Retinal pigment epithelial cell (primary cell): ENCODE measurements around the gene ATP5F1B.

Source experiments
- DNase-seq: peaks from one replicate; pipeline ENCODE4 v3.0.0-alpha.2; 2010; ENCODE audit warnings: low read depth
- H3K4me3 ChIP-seq: 2 replicates; pipeline ENCODE4 v1.5.1; 2011; ENCODE audit warnings: mild to moderate bottlenecking, low read length, control low read depth, moderate library complexity
- TF ChIP-seq, protein P1 (sequence below): conservative IDR thresholded peaks from 2 replicates; pipeline ENCODE4 v1.5.1; 2011; ENCODE audit warnings: low read depth, low read length, control low read depth, inconsistent platforms

Gene ATP5F1B

DNA sequence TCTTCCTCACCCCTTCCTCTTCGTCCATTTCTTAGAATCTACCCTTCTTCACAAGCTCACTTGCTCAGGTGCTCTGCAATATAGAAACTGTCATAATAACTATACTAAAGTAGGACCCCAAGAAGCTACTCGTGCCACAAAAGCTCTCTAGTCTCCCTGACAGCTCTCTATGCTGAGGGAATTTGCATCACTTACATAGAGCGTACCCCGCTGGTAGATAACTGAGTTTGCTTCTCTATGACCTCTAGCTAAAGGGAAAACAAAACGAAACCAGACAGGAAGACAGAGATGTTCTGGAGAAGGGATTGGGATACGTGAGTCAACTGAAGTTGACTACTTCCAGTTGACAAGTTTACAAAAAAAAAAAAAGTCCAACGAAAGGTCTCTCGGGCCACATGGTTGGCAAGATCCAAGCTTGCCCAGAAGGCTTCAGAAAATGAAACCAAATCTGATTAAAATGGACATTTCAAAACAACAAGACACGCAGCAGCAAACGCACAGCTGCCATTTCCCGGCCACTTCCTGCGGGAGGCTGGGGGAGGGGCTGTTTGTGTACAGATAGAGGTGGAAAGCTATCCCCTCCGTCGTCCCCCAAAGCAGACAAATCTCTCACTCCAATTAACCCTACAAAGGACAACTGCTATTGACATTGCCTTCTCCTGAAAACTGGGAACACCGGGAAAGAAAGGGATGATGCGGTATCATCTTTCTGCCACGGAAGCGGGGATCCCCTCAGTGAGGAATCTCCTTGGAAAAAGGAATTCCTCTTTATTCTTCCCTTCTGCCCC lies 16.9 kb downstream of the ATP5F1B start:
- DNase-seq = no peak
- TF ChIP-seq, protein P1, sequence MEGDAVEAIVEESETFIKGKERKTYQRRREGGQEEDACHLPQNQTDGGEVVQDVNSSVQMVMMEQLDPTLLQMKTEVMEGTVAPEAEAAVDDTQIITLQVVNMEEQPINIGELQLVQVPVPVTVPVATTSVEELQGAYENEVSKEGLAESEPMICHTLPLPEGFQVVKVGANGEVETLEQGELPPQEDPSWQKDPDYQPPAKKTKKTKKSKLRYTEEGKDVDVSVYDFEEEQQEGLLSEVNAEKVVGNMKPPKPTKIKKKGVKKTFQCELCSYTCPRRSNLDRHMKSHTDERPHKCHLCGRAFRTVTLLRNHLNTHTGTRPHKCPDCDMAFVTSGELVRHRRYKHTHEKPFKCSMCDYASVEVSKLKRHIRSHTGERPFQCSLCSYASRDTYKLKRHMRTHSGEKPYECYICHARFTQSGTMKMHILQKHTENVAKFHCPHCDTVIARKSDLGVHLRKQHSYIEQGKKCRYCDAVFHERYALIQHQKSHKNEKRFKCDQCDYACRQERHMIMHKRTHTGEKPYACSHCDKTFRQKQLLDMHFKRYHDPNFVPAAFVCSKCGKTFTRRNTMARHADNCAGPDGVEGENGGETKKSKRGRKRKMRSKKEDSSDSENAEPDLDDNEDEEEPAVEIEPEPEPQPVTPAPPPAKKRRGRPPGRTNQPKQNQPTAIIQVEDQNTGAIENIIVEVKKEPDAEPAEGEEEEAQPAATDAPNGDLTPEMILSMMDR = no peak
- H3K4me3 ChIP-seq = peak overlapping the region; percentile 81

- DNase-seq = no peak
- H3K4me3 ChIP-seq = no peak overlapping the region
- TF ChIP-seq, protein P1 = no peak
Measured at GRCh38 chr12:56626701-56627100, 19.1 kb downstream of the ATP5F1B start.

DNA sequence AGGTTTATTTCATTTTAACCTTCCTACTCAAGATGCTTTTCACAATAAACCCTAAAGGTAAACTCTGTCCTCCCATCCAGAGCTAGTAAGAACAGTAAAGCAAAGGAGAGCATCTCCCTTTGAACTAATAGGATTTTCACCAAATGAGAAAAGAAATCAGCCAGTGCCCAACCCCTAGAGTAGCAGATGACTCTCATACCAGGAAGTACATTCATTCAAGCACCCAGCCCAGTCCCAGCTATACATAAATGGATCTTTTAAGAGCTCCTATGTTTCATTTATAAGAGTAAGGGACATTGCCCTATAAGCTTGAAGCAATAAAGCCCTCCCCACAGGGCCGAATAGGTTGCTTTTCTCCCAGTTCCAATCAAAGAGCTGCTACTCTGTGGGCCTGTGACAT lies 23.2 kb downstream of the ATP5F1B start:
- no peak overlapping the region for H3K4me3 ChIP-seq
- TF ChIP-seq, protein P1 = no peak
- no peak for DNase-seq

DNA sequence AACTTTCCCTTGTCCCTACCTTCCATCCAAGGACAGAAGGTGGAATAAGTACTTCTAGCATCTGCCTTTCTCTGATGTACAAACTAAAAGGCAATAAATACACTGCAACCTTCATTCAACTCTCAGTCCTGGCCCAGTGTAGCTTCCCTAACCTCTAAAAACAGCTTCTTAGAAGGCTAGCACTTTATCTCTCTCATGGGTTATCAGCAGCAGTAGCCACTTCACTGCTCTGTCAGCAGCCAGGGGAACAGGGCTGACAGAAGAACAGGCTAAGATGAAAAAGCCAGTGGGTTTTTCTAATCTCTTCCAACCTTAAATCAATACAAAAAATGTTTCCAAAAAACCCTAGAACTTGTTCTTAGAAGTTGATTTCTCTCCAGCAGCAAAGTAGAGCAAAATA lies 28.9 kb downstream of the ATP5F1B start:
- no peak for DNase-seq
- TF ChIP-seq, protein P1 = no peak
- H3K4me3 ChIP-seq = no peak overlapping the region

- DNase-seq = no peak
- TF ChIP-seq, protein P1 = no peak
- no peak overlapping the region for H3K4me3 ChIP-seq
Measured at GRCh38 chr12:56616244-56616643, 29.5 kb downstream of the ATP5F1B start.

- no peak for DNase-seq
- TF ChIP-seq, protein P1 = no peak
- H3K4me3 ChIP-seq = no peak overlapping the region
Measured at GRCh38 chr12:56614627-56615026, 31.2 kb downstream of the ATP5F1B start.

DNA sequence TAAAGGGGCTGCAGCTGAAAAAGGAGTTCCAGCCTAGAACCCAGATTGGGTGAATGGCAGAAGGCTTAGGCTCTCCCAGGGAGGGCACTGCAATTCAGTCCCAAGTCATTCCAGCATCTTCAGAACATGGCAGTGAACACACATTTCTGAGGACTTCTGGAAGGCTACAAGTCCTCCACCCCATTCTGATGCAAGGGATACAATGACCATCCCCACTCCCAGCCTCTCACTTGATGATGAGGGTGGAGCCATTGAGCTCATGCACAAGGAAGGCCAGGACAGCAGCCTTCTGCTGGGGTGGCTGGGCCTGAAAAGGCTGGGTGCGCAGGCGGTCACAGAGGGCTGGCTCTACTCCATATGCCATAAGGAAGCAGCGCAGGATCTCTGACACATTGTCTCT lies 41.4 kb downstream of the ATP5F1B start:
- TF ChIP-seq, protein P1 = no peak
- H3K4me3 ChIP-seq = no peak overlapping the region
- no peak for DNase-seq
